ENCODE data around the gene PRKAG3.

Gene PRKAG3

DNA sequence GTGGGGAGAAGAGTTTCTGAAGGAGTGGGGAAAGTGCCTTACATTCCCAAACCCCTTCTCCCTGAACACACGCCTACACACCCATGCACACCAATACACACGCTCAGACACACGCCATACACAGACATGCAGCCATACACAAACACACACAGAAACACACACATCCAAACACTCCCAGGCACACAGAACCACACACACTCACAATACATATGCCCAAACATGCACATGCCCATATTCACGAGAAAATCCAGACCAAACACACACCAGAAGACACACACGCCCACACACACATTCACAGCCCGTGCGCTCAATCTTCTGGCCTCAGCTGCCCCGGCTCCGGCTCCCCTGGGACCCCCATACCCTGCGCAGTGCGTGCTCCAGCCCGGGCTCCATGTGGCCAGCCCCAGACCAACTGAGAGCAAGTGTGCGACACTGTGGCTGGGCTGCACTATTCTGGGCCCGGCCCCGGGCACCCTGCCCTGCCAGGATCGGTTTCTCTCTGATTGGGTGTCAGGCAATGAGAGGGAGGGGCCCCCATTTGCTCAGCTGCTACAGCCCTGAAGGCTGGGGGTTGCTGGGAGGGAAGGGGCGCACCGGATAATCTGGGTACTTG, at the start of gene PRKAG3:
TSS of gene PRKAG3 (minus strand) at position 426 of the 613 bp plus-strand sequence.
- DNase-seq (ENCODE audit: low spot score): no peak

DNA sequence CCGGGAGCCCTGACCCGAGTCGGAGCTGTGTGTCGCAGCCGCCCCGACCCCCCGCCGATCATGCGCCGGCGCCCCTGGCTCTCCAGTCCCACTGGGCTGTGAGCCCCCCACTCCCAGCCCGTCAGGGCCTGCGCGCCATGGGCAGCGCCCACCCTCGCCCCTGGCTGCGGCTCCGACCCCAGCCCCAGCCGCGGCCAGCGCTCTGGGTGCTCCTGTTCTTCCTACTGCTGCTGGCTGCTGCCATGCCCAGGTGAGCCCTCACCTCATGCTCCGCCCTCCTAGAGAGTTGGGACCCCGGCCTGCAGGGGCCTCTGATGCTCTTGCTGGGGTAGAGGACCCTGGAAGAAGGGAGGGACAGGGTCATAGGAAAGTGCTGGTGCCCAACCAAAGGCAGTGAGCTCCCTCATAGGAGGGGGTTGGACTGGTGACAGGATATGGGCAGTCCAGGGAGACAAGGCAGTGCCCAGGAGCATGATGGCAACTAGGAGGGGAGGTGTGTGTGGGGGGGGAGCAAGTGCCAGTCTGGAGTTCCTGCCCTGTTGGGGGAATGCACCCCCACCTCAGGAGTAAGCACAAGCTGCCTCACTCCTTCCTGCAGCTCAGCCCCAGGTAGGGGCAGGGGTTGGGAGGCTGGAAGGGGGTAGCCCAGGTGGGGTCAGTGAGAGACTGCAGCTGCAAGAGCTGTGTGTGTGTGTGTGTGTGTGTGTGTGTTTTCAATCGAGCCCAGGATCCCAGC, 49.4 kb upstream of the PRKAG3 start:
- no peak for DNase-seq (ENCODE audit: low spot score)

DNA sequence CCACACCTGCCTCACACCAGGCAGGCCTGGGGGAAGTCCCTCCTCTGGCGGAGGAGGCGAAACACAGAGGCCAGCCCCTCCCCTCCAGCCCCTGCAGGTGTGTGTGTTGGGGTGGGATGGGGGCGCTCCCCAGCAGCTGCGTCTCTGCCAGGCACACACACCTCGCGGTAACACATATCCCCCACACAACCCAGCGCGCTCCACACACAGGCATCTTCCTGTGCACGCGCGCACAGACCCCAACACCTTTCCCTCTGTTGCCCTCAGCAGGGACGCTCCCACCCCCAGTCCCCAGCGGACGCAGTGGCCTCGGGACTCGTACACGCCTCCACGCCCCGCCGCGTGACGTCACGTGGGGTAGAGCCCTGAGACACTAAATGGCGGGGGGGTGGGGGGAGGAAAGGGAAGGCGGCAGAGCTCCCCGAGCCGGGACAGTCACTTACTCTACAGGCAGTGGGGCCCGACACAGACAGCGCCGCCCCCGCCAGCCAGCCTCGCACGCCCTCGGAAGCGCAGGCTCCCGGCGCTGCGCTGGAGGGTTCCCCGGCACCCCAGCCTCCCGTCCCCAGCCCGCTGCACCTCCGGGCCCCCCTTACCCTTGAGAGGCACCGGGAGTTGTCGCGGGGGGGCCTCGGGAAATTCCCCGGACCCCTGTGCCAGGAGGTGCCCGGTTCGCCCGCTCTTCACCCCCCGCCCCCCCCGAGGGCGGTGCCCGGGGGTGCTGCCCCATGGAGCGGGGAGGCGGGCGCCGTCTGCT, 48.7 kb upstream of the PRKAG3 start, which contains the start of gene WNT10A:
TSS of gene WNT10A (plus strand) at position 751 of the 757 bp plus-strand sequence. CDS start 144 bp downstream, outside the sequence.
- DNase-seq (ENCODE audit: low spot score): no peak

DNA sequence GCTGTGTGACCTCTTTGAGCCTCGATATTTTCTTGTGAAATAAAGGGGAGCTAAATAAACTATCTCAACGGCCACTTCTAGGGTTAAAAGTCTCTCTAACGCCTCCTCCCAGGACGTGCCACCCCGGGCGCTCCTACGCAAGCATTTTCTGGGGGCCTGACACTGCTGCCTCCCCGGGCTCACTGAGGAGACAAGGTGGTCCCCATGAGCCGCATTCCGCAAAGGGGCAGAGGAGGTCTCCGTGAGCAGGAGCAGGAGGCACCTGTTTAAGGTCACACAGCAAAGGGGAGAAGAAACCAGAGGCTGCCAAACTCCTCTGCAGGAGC, 48.1 kb upstream of the PRKAG3 start:
- no peak for DNase-seq (ENCODE audit: low spot score)

- DNase-seq (ENCODE audit: low spot score): no peak
Observed at GRCh38 chr2:218878926-218879761, 47.5 kb upstream of the PRKAG3 start.

- DNase-seq (ENCODE audit: low spot score): no peak
Observed at GRCh38 chr2:218878486-218878885, 46.9 kb upstream of the PRKAG3 start.

DNA sequence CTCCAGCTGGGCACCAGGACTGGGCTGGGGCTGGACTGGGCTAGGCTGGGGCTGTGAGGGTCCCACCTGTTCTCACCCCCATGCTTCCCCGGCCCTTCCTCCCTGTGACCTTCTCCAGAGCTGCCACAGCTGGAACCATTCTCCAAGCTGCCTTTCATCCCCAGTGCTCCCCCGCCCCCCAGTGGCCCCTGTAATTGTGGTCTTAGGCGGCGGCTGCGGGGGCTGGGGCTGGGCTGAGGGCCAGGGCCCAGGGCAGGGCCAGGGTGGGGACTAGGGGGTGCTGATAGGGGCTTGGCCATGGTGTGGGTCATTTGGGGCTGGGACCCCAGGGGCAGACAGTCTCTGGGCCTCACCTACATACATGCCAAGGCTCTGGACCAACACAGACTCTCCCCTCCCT, 46.3 kb upstream of the PRKAG3 start:
- no peak for DNase-seq (ENCODE audit: low spot score)

- DNase-seq (ENCODE audit: low spot score): no peak
Observed at GRCh38 chr2:218877331-218877730, 45.7 kb upstream of the PRKAG3 start.

- DNase-seq (ENCODE audit: low spot score): peak; percentile 63
Observed at GRCh38 chr2:218876562-218877219, 45.1 kb upstream of the PRKAG3 start.

DNA sequence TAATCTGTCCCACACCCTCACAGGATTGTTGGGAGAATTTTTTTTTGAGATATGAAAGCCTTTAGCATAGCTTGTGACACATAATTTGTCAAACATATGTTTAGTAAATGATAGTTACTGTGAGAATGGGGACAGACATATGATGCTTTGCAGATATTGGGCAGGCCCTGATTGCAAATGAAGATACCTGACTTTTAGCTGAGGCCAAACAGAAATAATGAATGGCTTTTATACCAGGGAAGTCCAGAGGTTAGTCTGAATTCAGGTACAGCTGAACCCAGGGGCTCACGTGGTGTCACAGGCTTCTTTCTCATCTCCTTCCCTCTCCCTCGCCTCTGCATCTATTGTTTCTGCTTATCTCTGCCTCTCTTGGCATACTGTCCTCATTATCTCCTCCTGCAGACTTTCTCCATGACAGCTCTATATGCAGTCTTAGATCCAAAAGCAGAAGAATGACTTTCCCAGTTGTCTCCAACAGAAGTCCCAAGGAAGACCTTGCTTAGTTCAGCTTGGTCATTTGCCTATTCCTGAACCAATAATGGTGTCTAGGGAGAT, 44.2 kb upstream of the PRKAG3 start:
- DNase-seq (ENCODE audit: low spot score): no peak

DNA sequence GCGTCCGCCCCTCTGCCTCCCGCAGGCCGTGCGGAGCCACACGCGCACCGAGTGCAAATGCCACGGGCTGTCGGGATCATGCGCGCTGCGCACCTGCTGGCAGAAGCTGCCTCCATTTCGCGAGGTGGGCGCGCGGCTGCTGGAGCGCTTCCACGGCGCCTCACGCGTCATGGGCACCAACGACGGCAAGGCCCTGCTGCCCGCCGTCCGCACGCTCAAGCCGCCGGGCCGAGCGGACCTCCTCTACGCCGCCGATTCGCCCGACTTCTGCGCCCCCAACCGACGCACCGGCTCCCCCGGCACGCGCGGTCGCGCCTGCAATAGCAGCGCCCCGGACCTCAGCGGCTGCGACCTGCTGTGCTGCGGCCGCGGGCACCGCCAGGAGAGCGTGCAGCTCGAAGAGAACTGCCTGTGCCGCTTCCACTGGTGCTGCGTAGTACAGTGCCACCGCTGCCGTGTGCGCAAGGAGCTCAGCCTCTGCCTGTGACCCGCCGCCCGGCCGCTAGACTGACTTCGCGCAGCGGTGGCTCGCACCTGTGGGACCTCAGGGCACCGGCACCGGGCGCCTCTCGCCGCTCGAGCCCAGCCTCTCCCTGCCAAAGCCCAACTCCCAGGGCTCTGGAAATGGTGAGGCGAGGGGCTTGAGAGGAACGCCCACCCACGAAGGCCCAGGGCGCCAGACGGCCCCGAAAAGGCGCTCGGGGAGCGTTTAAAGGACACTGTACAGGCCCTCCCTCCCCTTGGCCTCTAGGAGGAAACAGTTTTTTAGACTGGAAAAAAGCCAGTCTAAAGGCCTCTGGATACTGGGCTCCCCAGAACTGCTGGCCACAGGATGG, 42.0 kb upstream of the PRKAG3 start:
- DNase-seq (ENCODE audit: low spot score): no peak

GRCh38 chr2:218872645-218873358, 41.2 kb upstream of the PRKAG3 start:
- no peak for DNase-seq (ENCODE audit: low spot score)

DNA sequence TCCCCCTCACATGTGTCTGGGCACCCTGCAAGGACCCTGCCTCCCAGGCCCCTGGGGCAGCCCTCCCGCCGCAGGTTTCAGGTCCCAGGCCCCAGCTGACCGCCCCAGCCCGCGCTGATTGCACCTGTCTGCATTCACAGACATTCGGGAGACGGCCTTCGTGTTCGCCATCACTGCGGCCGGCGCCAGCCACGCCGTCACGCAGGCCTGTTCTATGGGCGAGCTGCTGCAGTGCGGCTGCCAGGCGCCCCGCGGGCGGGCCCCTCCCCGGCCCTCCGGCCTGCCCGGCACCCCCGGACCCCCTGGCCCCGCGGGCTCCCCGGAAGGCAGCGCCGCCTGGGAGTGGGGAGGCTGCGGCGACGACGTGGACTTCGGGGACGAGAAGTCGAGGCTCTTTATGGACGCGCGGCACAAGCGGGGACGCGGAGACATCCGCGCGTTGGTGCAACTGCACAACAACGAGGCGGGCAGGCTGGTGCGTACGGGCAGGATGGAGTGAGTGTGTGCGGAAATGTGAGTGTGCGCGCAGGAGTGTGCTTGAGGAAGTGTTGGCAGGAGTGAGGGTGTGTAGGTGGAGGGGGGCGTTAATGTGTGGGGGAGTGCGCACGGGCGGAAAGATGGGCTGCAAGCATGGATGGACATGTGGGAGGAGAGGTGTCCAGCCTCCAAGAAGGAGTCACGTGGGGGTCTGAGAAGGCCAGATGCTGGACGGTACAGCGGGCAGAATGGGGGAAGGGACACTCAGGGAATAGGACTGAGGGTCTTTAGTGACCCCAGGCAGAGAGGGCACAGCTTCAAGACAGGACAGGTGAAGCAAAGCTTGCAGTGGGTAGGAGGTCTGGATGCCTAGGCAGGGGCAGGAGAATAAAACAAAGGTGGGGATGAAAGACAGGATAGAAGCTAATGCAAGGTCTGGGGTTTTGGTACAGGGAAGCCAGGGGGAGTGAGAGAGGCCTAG, 40.0 kb upstream of the PRKAG3 start:
- DNase-seq (ENCODE audit: low spot score): no peak

- DNase-seq (ENCODE audit: low spot score): no peak
Observed at GRCh38 chr2:218870984-218871344, 39.4 kb upstream of the PRKAG3 start.

- no peak for DNase-seq (ENCODE audit: low spot score)
Observed at GRCh38 chr2:218869064-218869463, 37.5 kb upstream of the PRKAG3 start.

- DNase-seq (ENCODE audit: low spot score): no peak
Observed at GRCh38 chr2:218867900-218868299, 36.3 kb upstream of the PRKAG3 start.

GRCh38 chr2:218865999-218866398, 34.4 kb upstream of the PRKAG3 start:
- DNase-seq (ENCODE audit: low spot score): no peak

GRCh38 chr2:218865396-218865795, 33.8 kb upstream of the PRKAG3 start:
- DNase-seq (ENCODE audit: low spot score): no peak
